Erythroblast (primary cell): ENCODE data around the gene RAB4B.
"Not testable (repeated sequence)": the region's sequence is repeated elsewhere in the genome, so short reads cannot be mapped to it uniquely, and the experiment has no call there.

ENCODE experiments used
- GATA1 ChIP-seq: IDR thresholded peaks from 2 replicates; pipeline ENCODE4 v1.6.1; 2011; ENCODE audit warnings: low read depth, mild to moderate bottlenecking, control low read depth, low read length, moderate library complexity
- POLR2A ChIP-seq: IDR thresholded peaks from 2 replicates; pipeline ENCODE4 v1.6.1; 2011; ENCODE audit warnings: mild to moderate bottlenecking, low read length

DNA sequence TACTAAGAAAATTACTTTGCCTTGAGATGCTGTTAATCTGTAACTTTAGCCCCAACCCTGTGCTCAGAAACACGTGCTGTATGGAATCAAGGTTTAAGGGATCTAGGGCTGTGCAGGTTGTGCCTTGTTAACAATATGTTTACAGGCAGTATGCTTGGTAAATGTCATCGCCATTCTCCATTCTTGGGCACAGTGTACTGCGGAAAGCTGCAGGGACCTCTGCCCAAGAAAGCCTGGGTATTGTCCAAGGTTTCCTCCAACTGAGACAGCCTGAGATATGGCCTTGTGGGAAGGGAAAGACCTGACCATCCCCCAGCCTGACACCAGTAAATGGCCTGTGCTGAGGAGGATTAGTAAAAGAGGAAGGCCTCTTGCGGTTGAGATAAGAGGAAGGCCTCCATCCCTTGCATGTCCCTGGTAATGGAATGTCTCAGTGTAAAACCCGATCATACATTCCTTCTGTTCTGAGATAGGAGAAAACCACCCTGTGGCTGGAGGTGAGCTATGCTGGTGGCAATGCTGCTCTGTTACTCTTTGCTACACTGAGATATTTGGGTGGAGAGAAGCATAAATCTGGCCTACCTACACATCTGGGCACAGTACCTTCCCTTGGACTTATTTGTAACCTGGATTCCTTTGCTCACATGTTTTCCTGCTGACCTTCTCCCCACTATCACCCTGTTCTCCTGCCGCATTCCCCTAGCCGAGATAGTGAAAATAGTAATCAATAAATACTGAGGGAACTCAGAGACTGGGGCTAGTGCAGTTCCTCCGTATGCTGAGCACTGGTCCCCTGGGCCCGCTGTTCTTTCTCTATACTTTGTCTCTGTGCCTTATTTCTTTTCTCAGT, 44.9 kb downstream of the RAB4B start:
- TF ChIP-seq POLR2A, GATA1: not testable (repeated sequence)
